ENCODE data around the gene GOLGA8K.
"Not testable (repeated sequence)": the region's sequence is repeated elsewhere in the genome, so short reads cannot be mapped to it uniquely, and the experiment has no call there.

GOLGA8K gene, protein sequence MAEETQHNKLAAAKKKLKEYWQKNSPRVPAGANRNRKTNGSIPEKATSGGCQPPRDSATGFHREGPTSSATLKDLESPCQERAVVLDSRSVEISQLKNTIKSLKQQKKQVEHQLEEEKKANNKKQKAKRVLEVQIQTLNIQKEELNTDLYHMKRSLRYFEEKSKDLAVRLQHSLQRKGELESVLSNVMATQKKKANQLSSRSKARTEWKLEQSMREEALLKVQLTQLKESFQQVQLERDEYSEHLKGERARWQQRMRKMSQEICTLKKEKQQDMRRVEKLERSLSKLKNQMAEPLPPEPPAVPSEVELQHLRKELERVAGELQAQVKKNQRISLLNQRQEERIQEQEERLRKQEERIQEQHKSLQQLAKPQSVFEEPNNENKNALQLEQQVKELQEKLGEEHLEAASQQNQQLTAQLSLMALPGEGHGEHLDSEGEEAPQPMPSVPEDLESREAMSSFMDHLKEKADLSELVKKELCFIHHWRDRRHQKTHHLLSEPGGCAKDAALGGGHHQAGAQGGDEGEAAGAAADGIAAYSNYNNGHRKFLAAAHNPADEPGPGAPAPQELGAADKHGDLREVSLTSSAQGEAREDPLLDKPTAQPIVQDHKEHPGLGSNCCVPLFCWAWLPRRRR

GRCh38 chr15:32403192-32403591 is at the start of gene GOLGA8K:
Gene GOLGA8K (minus strand): TSS chr15:32403292. CDS start chr15:32403194, 98 bp downstream.
- not testable (repeated sequence) for DNase-seq

DNA sequence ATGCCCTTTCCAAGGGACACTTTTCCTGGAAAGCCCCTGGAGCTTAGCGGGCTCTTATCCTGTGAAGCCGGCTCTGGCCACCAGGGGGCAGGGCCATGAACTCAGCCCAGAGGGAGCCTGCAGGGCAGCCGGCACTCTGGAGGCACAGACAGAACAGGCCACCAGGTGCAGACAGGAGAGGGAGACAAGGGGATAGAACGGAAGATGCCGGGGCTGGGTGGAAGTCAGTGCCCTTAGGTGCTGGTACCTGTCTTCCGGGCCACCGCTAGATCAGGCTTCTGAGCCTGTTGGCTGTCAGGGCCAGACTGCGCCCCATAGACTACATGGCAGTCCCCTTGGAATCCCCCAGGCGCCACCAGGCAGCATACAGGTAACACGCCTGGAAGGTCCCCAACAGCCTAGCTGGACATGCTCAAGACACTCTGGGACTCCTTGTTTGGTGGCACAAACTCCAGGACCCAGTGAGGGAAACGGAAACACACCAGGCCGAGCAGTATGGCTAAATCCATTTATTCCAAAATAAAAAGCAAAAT is 37.4 kb upstream of the GOLGA8K start:
- DNase-seq: not testable (repeated sequence)

DNA sequence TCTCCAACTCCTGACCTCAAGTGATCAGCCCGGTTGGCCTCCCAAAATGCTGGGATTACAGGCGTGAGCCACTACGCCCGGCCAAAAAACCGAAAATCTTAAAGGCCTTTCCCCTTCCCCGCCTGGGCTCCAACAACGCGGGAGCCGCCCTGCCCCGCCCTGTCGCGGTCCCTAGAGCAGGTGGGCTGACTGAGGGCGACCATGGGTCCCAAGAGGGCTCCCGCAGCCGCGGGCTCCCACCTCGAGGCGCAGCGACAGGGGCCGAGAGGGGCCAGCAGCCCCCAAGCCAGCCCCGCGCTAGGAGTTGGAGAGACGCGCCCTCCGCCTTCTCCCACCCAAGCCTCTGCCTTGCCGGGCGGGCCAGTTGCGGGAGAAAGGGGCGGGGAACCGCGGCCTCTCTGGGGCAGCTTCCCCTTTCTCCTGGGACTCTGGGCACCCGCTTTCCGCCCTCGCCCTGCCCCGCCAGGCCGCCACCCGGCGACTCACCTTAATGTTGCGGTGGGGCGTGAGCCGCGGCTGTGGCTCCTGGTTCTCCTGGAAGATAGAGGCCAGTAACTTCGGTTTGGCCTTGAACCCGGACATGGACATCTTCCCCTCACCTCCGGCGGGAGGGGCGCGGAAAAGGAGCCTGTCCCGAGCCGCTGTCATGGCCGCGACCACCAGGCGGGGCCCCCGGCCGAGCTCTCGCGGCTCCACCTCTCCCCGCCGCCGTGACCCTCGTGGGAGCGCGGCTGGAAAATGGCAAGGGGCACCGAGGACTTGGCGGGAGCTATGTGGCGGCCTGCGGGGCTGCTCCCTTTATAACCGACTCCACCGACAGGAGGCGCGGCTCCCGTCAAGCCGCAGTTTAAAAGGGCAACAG is 31.2 kb upstream of the GOLGA8K start:
- DNase-seq: not testable (repeated sequence)

GRCh38 chr15:32427635-32428034 is 24.5 kb upstream of the GOLGA8K start:
- DNase-seq: not testable (repeated sequence)

DNA sequence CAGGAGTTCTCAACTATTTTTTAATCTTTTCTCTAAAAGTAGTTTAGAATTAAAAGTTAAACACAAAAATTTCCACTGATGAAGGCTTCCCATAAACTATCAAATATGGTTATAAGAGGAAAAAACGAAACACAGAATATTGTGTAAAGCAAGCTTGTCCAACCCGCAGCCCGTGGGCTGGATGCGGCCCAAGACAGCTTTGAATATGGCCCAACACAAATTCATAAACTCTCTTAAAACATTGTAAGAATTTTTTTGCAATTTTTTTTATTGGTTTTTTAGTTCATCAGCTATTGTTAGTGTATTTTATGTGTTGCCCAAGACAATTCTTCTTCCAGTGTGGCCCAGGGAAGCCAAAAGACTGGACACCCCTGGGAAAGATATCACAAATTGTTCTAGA is 23.4 kb upstream of the GOLGA8K start:
- DNase-seq: not testable (repeated sequence)

DNA sequence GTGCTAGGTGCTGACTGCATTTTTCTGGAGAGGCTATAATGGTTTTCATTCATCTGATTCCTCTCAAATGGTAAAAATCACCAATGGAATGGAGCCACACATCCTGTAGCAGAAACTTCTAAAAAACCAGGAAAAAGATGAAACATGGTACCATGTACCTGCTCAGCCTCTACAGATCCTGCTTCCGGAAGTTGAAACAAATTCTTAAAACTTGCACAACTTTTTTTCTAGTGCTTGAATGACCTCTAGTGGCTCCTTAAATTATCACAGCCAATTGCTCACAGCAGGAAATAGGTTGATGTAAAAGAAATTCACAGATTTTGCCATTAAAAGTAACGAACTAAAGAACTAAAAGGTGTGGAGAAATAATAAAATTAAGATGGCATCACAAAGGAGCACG is 4.8 kb upstream of the GOLGA8K start:
- not testable (repeated sequence) for DNase-seq

- not testable (repeated sequence) for DNase-seq
These were observed 6.6 kb downstream of the GOLGA8K start for GRCh38 chr15:32396522-32396921.

- DNase-seq: not testable (repeated sequence)
These were observed 8.3 kb downstream of the GOLGA8K start for GRCh38 chr15:32394745-32395144.

GRCh38 chr15:32388050-32388648 is 14.9 kb downstream of the GOLGA8K start:
- not testable (repeated sequence) for DNase-seq

DNA sequence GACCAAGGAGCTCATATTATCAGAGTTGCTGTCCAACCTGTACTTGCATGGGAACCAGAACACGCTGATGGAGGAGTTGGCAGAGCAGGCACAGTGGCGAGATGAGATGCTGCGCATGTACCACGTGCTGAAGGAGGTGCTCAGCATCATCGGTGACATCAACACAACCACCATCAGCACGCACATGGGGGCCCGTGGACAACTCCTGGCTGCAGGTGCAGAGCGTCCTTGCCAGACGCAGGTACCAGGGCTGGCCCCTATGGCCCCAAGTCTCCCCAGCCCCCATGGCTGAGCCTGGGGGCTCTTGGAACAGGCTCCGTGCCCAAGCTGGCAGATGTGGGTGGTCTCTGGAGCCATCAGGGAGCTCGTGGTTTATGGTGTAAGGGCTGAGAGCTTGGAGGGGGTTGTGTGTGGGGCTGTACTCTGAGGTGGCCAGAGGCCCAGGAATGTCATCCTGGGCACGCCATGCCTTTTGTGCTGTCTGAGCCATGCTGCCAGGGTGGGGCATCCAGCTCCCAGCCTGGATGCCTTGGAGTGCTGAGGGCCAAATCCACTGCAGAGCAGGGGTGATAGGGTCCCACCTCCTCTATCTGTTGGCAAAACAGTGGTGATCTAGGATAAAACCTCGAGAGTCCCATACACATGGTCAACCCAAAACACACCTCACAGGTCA is 17.1 kb downstream of the GOLGA8K start:
- DNase-seq: not testable (repeated sequence)

DNA sequence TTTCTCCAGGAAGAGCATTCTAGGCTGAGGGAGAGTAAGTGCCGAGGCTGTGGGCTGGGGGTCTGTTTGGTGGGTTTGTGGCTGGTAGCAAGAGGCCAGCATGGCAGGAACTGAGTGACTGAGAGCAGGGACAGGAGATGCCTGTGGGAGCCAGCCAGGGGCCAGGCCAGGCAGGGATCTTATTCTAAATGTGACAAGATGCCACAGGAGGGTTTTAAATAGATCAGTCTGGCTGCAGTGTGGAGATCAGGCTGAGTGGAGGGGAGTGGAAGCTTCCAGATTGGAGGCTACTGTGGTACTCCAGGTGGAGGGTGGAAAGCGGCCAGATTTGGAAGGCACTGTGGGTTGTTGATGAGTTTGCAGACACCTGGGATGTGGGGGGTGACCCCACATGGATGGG is 28.9 kb downstream of the GOLGA8K start:
- DNase-seq: not testable (repeated sequence)

DNA sequence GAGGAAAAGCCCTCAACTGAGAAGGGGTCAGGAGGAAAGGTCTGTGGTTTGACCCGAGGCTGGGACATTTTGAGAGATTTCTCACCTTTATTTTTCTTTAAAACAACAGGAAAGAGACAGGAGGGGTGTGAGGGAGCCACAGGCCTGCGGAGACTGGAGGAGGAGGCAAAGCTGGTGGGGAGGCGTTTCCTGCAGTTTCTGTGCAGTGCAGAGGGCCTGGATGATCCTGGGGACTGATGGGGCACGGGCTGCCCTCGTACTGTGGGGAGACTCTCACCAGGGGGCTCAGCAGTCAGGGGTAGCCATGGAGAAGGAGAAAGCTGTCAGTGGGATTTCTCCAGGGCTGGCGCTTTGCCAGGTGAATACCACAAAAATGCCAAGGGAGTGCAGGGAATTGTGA is 29.4 kb downstream of the GOLGA8K start:
- DNase-seq: not testable (repeated sequence)

- DNase-seq: not testable (repeated sequence)
These were observed 31.0 kb downstream of the GOLGA8K start for GRCh38 chr15:32372075-32372474.

DNA sequence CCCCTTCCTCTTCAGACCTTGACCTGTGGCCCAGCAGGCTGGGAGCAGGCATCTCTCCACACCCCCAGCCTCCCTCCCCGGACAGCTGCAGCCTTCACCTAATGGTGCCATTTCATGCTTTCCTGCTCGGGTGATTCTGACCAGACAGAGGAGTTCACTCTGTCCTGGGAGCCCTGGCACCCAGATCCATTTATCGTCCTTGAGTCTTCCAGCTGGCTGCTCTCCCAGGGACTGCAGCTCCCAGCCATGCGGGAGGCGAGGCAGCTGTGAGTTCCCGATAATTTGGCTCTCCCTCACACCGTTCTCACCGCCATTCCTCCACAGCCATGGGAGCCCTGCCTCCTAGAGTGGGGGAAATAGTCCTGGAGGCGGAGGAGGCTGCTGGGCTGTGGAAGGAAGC is 32.6 kb downstream of the GOLGA8K start:
- not testable (repeated sequence) for DNase-seq

DNA sequence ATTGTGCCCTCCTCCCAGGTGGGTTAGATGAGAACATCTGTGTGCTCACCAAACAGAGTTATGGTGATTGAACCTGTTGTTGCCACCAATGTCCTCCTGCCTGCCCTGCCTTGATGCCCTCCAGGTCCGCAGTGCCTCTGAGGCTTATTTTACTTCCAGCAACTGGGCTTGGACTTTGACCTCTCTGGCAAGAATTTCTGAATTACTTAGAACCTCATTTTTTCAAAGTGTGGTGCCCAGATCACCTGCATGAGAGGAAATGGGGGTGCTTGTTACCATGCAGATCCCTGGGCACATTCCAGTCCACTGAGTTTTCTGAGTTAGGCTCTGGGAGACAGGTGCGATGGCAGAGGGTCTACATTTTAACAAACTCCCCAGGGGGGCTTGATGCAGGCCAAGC is 33.0 kb downstream of the GOLGA8K start:
- not testable (repeated sequence) for DNase-seq

DNA sequence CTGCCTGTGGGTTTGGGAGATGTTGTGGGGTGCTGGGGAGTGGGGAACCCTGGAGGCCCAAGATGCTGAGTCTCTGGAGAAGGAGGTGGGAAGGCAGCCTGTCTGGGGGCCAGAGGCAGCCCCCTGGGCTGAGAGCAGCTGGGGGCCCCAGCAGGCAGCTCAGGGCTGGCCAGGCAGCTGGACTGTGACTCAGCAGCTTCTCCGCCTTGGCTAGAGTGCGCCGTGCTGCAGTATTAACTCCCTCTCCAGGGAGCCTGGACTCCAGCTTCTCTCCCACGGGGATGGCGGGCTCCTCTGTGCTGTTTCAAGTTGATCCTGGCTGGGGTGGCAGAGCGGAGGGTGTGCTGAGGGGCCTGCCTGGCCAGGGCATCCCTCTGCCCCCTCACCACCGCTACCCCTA is 36.6 kb downstream of the GOLGA8K start:
- DNase-seq: not testable (repeated sequence)

DNA sequence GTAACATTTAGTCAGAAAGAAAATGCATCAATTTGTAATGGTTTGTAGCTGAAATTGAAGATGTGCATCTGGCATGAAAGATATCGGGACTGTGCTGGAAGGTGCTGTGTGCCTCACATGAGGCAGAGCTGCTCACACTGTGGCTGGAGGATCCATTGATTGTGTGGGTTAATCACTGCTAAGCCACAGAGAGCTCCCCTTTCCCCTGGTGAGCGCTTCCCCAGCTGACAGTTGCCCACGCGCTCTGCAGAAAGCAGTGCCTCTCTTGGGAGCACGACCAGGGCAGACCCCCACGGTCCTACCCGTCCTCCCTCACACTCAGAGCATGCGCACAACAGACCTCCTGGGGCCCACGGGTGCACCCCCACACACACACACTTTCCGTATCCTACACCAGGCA is 37.1 kb downstream of the GOLGA8K start:
- DNase-seq: not testable (repeated sequence)

GRCh38 chr15:32364944-32365343 is 38.1 kb downstream of the GOLGA8K start:
- not testable (repeated sequence) for DNase-seq

- DNase-seq: not testable (repeated sequence)
These were observed 39.6 kb downstream of the GOLGA8K start for GRCh38 chr15:32363449-32363848.

DNA sequence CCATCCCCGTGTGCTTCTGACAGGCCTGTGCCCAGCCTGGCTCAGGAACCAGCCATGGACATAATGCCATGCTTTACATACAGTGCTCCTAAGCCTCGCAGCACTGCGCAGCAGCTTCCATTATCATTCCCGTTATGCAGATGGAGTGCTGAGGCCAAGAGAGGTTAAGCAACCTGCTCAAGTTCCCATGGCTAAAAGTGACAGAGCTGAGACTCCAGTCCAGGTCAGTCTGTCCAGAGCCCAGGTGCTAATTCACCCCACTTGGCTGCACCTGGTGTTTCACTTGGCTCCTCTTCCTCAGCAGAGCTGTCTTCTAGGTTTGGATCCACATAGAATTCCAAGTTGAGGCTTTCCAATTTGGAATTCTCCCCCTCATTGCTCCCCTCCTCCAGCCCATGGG is 41.4 kb downstream of the GOLGA8K start:
- DNase-seq: not testable (repeated sequence)

GRCh38 chr15:32358462-32358861 is 44.6 kb downstream of the GOLGA8K start:
- not testable (repeated sequence) for DNase-seq

GRCh38 chr15:32356909-32357308 is 46.2 kb downstream of the GOLGA8K start:
- DNase-seq: not testable (repeated sequence)

All from amniotic stem cell (primary cell).